PFSK-1 (cell line): ENCODE data around the gene DOHH.

Experiments
- FOXP2 ChIP-seq: optimal IDR thresholded peaks from 2 replicates; pipeline ENCODE3; 2011; ENCODE audit warnings: borderline replicate concordance, control low read depth, inconsistent platforms; ENCODE audit not compliant: insufficient read depth; ENCODE audit errors: extremely low read length, extremely low read depth
- POLR2AphosphoS5 ChIP-seq: IDR thresholded peaks from 2 replicates; pipeline ENCODE4 v1.6.1; 2012; ENCODE audit warnings: low read depth, mild to moderate bottlenecking, control low read depth, low read length, moderate library complexity
- SIN3A ChIP-seq: IDR thresholded peaks from 2 replicates; pipeline ENCODE4 v1.6.1; 2012; ENCODE audit warnings: mild to moderate bottlenecking, low read length, moderate library complexity, borderline replicate concordance; ENCODE audit not compliant: insufficient read depth
- TAF1 ChIP-seq: IDR thresholded peaks from 2 replicates; pipeline ENCODE4 v1.6.1; 2012; ENCODE audit warnings: low read length, control low read depth, borderline replicate concordance; ENCODE audit not compliant: insufficient read depth
- TF ChIP-seq, protein P1 (sequence below), 2 experiments: IDR thresholded peaks; 2 replicates each; pipeline versions ENCODE4 v1.6.1 to v1.8.0; 2011 to 2012; ENCODE audit warnings: low read depth in 2 of 2, low read length in 2 of 2, control low read depth in 1 of 2, inconsistent platforms in 1 of 2, mild to moderate bottlenecking in 1 of 2, moderate library complexity in 1 of 2; ENCODE audit not compliant: insufficient read depth in 1 of 2

DNA sequence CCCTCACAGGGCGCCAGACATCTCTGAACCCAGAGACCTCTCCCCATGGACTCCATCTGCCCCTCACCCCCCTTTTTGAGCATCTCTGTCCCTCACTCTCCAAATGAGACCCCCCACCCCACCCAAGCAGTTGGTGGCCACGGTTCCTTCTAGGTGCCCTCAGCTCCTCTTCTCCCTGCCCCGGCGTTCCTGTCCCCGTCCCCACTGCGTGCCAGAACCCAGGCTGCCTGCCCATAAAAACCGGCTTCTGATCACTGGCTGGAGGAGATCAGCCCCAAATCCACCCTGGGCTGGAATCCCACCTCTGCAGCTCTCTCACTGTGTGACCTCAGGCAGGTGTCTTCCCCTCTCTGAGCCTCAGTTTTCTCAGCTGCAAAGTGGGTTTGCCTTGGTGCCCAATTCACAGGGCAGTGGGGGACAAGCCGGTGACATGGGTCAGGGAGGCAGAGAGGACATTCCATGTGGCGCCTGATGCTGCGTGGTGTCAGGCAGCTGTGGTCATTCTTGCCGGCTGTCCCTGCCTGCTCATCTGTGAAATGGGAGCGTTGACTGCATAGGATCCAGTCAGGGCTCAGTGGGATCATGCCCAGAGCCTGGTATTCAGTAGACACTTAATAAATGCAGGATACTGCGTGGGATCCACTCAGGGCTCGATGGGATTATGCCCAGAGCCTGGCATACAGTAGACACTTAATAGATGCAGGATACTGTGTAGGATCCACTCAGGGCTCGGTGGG is 45.6 kb downstream of the DOHH start:
- TF ChIP-seq TAF1 = no peak
- no peak for TF ChIP-seq POLR2AphosphoS5
- TF ChIP-seq, protein P1, sequence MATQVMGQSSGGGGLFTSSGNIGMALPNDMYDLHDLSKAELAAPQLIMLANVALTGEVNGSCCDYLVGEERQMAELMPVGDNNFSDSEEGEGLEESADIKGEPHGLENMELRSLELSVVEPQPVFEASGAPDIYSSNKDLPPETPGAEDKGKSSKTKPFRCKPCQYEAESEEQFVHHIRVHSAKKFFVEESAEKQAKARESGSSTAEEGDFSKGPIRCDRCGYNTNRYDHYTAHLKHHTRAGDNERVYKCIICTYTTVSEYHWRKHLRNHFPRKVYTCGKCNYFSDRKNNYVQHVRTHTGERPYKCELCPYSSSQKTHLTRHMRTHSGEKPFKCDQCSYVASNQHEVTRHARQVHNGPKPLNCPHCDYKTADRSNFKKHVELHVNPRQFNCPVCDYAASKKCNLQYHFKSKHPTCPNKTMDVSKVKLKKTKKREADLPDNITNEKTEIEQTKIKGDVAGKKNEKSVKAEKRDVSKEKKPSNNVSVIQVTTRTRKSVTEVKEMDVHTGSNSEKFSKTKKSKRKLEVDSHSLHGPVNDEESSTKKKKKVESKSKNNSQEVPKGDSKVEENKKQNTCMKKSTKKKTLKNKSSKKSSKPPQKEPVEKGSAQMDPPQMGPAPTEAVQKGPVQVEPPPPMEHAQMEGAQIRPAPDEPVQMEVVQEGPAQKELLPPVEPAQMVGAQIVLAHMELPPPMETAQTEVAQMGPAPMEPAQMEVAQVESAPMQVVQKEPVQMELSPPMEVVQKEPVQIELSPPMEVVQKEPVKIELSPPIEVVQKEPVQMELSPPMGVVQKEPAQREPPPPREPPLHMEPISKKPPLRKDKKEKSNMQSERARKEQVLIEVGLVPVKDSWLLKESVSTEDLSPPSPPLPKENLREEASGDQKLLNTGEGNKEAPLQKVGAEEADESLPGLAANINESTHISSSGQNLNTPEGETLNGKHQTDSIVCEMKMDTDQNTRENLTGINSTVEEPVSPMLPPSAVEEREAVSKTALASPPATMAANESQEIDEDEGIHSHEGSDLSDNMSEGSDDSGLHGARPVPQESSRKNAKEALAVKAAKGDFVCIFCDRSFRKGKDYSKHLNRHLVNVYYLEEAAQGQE (IDR thresholded peaks at IDR 0.05; ENCODE audit: insufficient read depth in 1 of 2, low read depth in 2 of 2, low read length in 2 of 2) = no peak
- TF ChIP-seq SIN3A = no peak
- TF ChIP-seq FOXP2 = no peak
